Measurements from ENCODE around the gene ACY1. TPM values are rescaled to one million over a fixed set of nuclear protein-coding genes. Genes with fewer than 3 reads are reported as not detected.
A peak's percentile ranks its signal among the peaks of the same experiment; 100 is the strongest.

Gene ACY1
- total and polyA plus RNA-seq, 7 experiments from 2014 or later = 7.8 to 28.3 (median 12.4) TPM

- H3K27ac Mint-ChIP-seq = peak overlapping the region in 8 of 9 donors; percentile 2 to 92 (median 86)
- H3K27me3 Mint-ChIP-seq = no peaks in the 10 kb centered on the region
- peak overlapping the region; percentile 83 for H3K27ac ChIP-seq (ENCODE audit: low read depth, low read length)
- peak overlapping the region; percentile 51 to 99 (median 92) for H3K4me3 Mint-ChIP-seq
- DNase-seq (no peak), ATAC-seq (no peak)
- H3K27me3 ChIP-seq (ENCODE audit: control insufficient read depth in 2 of 2, insufficient read depth in 2 of 2, low read length in 2 of 2) = no peaks in the 10 kb centered on the region
- H3K4me1 Mint-ChIP-seq = peaks cover 18 to 29% (median 22%) of the 10 kb centered on the region in 7 donors
- no peaks in the 10 kb centered on the region for H3K9me3 Mint-ChIP-seq
- peaks cover 0 to 9% (median 0%) of the 10 kb centered on the region in 3 experiments for H3K36me3 ChIP-seq (ENCODE audit: control insufficient read depth in 2 of 3, insufficient read depth in 3 of 3, low read length in 3 of 3)
- peaks cover 10 to 12% of the 10 kb centered on the region in 2 donors for H3K4me1 ChIP-seq (ENCODE audit: control insufficient read depth in 2 of 2, insufficient read depth in 2 of 2, low read length in 2 of 2)
- intact Hi-C loops (cut with micrococcal nuclease) = no loop called here
- ChIA-PET CTCF (interaction anchor here (0.6 to 2.5 kb wide), 5 partner anchors 8 to 12 kb away, joined by 3 to 15 read pairs (median 4); partner anchors contain the start of genes ABHD14A, ABHD14B and RPL29), POLR2A (interaction anchor here (1.3 to 3.4 kb wide), 4 partner anchors 8 to 11 kb away, joined by 5 to 23 read pairs (median 18); partner anchors contain the start of genes ABHD14A, ABHD14B and RPL29)
- no peak overlapping the region for H3K4me3 ChIP-seq (ENCODE audit: low read length)
- H3K36me3 Mint-ChIP-seq = peaks cover 0 to 5% (median 0%) of the 10 kb centered on the region in 5 donors
- H3K9me3 ChIP-seq (ENCODE audit: control insufficient read depth in 2 of 3, low read length in 3 of 3) = no peaks in the 10 kb centered on the region
Observed at GRCh38 chr3:51984269-51984647, 923 bp downstream of the ACY1 start.

DNA sequence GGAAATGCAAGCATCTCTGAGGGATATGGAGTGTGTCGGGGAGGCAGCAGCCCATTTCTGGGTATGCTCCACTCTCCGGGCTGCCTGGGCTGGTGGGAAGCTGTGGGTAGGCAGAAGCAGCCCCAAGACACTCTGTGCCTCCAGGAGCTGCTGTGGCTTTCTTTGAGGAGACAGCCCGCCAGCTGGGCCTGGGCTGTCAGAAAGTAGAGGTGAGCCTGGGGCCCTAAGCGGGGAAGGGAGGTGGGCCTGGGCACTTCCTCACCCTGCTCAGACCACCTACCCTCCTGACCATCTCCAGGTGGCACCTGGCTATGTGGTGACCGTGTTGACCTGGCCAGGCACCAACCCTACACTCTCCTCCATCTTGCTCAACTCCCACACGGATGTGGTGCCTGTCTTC is 1.7 kb downstream of the ACY1 start:
- ChIA-PET POLR2A (interaction anchor here (3.4 kb wide), 1 partner anchor 11 kb away, joined by 23 read pairs; the partner anchor contains the start of gene ABHD14B), CTCF (interaction anchor here (1.0 to 1.6 kb wide), 3 partner anchors 8 to 11 kb away, joined by 3 to 4 read pairs (median 4); partner anchors contain the start of genes ABHD14B and RPL29)
- H3K27ac Mint-ChIP-seq = peak overlapping the region in 6 of 9 donors; percentile 61 to 88 (median 78)
- H3K9me3 Mint-ChIP-seq = no peaks in the 10 kb centered on the region
- peaks cover 0 to 5% (median 0%) of the 10 kb centered on the region in 5 donors for H3K36me3 Mint-ChIP-seq
- intact Hi-C loops (cut with micrococcal nuclease) = no loop called here
- Histone ChIP-seq H3K27ac (ENCODE audit: low read depth, low read length) (peak overlapping the region; percentile 35), H3K27me3 (ENCODE audit: control insufficient read depth in 2 of 2, insufficient read depth in 2 of 2, low read length in 2 of 2) (no peaks in the 10 kb centered on the region), H3K4me3 (ENCODE audit: low read length) (no peak overlapping the region), H3K36me3 (ENCODE audit: control insufficient read depth in 2 of 3, insufficient read depth in 3 of 3, low read length in 3 of 3) (peaks cover 0 to 9% (median 0%) of the 10 kb centered on the region in 3 experiments), H3K9me3 (ENCODE audit: control insufficient read depth in 2 of 3, low read length in 3 of 3) (no peaks in the 10 kb centered on the region), H3K4me1 (ENCODE audit: control insufficient read depth in 2 of 2, insufficient read depth in 2 of 2, low read length in 2 of 2) (peaks cover 10 to 12% of the 10 kb centered on the region in 2 donors)
- peak overlapping the region in 6 of 10 donors; percentile 2 to 85 (median 41) for H3K4me3 Mint-ChIP-seq
- ATAC-seq (no peak), DNase-seq (no peak)
- peaks cover 18 to 29% (median 22%) of the 10 kb centered on the region in 7 donors for H3K4me1 Mint-ChIP-seq
- no peaks in the 10 kb centered on the region for H3K27me3 Mint-ChIP-seq

DNA sequence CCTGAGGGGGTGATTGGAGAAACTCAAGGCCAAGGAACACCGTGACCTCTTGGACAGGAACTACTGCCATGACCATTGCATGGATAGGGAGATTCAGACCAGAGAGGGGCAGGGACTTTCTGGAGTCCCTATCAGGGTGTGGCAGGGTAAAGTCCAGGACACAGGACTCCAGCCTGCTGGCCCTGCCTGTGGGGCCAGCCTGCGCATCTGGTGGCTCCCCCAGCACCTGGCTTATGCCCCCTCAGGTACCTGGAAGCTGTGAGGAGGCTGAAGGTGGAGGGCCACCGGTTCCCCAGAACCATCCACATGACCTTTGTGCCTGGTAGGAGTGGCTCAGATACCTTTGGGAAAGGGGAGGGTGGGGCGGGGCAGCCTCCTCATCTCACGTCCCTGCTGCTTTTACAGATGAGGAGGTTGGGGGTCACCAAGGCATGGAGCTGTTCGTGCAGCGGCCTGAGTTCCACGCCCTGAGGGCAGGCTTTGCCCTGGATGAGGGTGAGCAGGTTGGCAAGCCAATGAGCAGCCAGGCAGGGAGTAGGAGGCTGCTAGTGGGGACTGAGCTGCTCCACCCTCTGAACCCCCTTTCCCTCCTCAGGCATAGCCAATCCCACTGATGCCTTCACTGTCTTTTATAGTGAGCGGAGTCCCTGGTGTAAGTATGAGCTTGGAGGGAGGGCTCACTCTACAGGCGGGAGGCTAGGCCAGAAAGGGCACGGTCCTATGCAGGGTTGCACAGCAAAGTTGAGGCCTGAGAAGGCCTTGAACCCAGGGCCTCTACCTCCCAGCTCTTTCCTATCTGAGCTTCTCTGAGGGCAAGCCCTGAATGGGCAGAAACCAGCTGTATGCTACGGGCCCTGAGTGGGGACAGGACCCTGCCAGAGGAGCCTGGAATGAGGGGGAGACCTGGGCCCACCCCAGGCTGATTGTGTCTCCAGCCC is 2.9 kb downstream of the ACY1 start:
- DNase-seq (no peak), ATAC-seq (no peak)
- intact Hi-C loops (cut with micrococcal nuclease) = no loop called here
- H3K27ac Mint-ChIP-seq = peak overlapping the region in 3 of 9 donors; percentile 16 to 62 (median 38)
- H3K4me3 Mint-ChIP-seq = no peak overlapping the region
- Histone ChIP-seq H3K27ac (ENCODE audit: low read depth, low read length) (no peak overlapping the region), H3K27me3 (ENCODE audit: control insufficient read depth in 2 of 2, insufficient read depth in 2 of 2, low read length in 2 of 2) (no peaks in the 10 kb centered on the region), H3K36me3 (ENCODE audit: control insufficient read depth in 2 of 3, insufficient read depth in 3 of 3, low read length in 3 of 3) (peaks cover 0 to under 1% (median 0%) of the 10 kb centered on the region in 3 experiments), H3K4me3 (ENCODE audit: low read length) (no peak overlapping the region), H3K4me1 (ENCODE audit: control insufficient read depth in 2 of 2, insufficient read depth in 2 of 2, low read length in 2 of 2) (peaks cover 10 to 12% of the 10 kb centered on the region in 2 donors), H3K9me3 (ENCODE audit: control insufficient read depth in 2 of 3, low read length in 3 of 3) (no peaks in the 10 kb centered on the region)
- H3K4me1 Mint-ChIP-seq = peaks cover 15 to 27% (median 19%) of the 10 kb centered on the region in 7 donors
- CTCF ChIA-PET = interaction anchor here (0.9 to 1.3 kb wide), 2 partner anchors 10 to 15 kb away, joined by 3 read pairs; no protein-coding TSS in a partner anchor
- no peaks in the 10 kb centered on the region for H3K27me3 Mint-ChIP-seq
- no peaks in the 10 kb centered on the region for H3K9me3 Mint-ChIP-seq
- peaks cover 0 to 4% (median 0%) of the 10 kb centered on the region in 5 donors for H3K36me3 Mint-ChIP-seq
- POLR2A ChIA-PET = interaction anchor here (0.7 to 1.8 kb wide), 3 partner anchors 9 to 147 kb away, joined by 3 to 5 read pairs (median 3); partner anchors contain the start of gene ABHD14B

GRCh38 chr3:51987568-51987967 is 4.2 kb downstream of the ACY1 start:
- Mint-ChIP-seq H3K27ac (peak overlapping the region in 3 of 9 donors; percentile 6 to 48 (median 32)), H3K27me3 (no peaks in the 10 kb centered on the region), H3K36me3 (peaks cover 0 to 8% (median 0%) of the 10 kb centered on the region in 5 donors), H3K4me3 (no peak overlapping the region), H3K4me1 (peaks cover 11 to 26% (median 16%) of the 10 kb centered on the region in 7 donors), H3K9me3 (no peaks in the 10 kb centered on the region)
- no peak overlapping the region for H3K27ac ChIP-seq (ENCODE audit: low read depth, low read length)
- no peaks in the 10 kb centered on the region for H3K27me3 ChIP-seq (ENCODE audit: control insufficient read depth in 2 of 2, insufficient read depth in 2 of 2, low read length in 2 of 2)
- no peaks in the 10 kb centered on the region for H3K9me3 ChIP-seq (ENCODE audit: control insufficient read depth in 2 of 3, low read length in 3 of 3)
- DNase-seq = no peak
- no peak overlapping the region for H3K4me3 ChIP-seq (ENCODE audit: low read length)
- intact Hi-C loops (cut with micrococcal nuclease) = no loop called here
- ChIA-PET POLR2A (interaction anchor here (1.8 kb wide), 1 partner anchor 14 kb away, joined by 5 read pairs; the partner anchor contains the start of gene ABHD14B), CTCF (interaction anchor here (1.3 kb wide), 1 partner anchor 8 kb away, joined by 3 read pairs; no protein-coding TSS in a partner anchor)
- peaks cover 3 to 5% of the 10 kb centered on the region in 2 donors for H3K4me1 ChIP-seq (ENCODE audit: control insufficient read depth in 2 of 2, insufficient read depth in 2 of 2, low read length in 2 of 2)
- H3K36me3 ChIP-seq (ENCODE audit: control insufficient read depth in 2 of 3, insufficient read depth in 3 of 3, low read length in 3 of 3) = peaks cover 0 to 13% (median 0%) of the 10 kb centered on the region in 3 experiments
- no peak for ATAC-seq

DNA sequence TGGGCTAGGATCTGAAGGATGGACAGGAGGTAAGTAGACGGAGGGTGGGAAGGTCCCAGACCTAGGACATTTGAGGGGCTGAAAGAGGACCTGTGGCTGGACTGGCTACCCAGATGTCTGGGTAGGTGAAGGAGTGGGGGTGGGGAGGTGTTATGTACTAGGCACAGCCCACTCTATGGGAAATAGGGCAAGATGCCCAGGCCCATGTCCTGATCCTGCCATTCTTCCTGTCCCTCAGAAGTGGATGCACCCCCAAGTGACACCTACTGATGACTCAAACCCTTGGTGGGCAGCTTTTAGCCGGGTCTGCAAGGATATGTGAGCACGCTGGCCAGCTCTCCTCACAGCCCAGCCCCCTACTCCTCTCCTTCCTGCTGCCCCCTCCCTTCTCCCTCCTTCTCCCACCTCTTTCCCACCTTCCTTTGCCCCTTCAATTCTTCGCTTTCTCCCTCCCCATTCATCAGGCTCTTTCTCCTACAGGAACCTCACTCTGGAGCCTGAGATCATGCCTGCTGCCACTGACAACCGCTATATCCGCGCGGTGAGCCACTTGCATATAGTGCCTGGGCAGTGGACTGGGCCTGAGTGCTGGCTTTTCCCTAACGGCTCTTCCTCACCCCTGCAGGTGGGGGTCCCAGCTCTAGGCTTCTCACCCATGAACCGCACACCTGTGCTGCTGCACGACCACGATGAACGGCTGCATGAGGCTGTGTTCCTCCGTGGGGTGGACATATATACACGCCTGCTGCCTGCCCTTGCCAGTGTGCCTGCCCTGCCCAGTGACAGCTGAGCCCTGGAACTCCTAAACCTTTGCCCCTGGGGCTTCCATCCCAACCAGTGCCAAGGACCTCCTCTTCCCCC is 5.2 kb downstream of the ACY1 start:
- ChIA-PET CTCF (no interaction called here), POLR2A (no interaction called here)
- DNase-seq = no peak

More for the DNA sequence above, 5.2 kb downstream of the ACY1 start:
- H3K27me3 ChIP-seq (ENCODE audit: control insufficient read depth in 2 of 2, insufficient read depth in 2 of 2, low read length in 2 of 2) = no peaks in the 10 kb centered on the region
- peaks cover 8 to 28% (median 13%) of the 10 kb centered on the region in 7 donors for H3K4me1 Mint-ChIP-seq
- H3K27ac Mint-ChIP-seq = peak overlapping the region in 8 of 9 donors; percentile 1 to 83 (median 27)
- H3K27me3 Mint-ChIP-seq = no peaks in the 10 kb centered on the region
- H3K4me1 ChIP-seq (ENCODE audit: control insufficient read depth in 2 of 2, insufficient read depth in 2 of 2, low read length in 2 of 2) = no peaks in the 10 kb centered on the region
- no peak overlapping the region for H3K4me3 Mint-ChIP-seq
- H3K4me3 ChIP-seq (ENCODE audit: low read length) = no peak overlapping the region
- no peak for ATAC-seq
- peaks cover 0 to 21% (median 0%) of the 10 kb centered on the region in 3 experiments for H3K36me3 ChIP-seq (ENCODE audit: control insufficient read depth in 2 of 3, insufficient read depth in 3 of 3, low read length in 3 of 3)
- no peaks in the 10 kb centered on the region for H3K9me3 Mint-ChIP-seq
- intact Hi-C loops (cut with micrococcal nuclease) = no loop called here
- H3K36me3 Mint-ChIP-seq = peaks cover 0 to 7% (median 0%) of the 10 kb centered on the region in 5 donors
- no peak overlapping the region for H3K27ac ChIP-seq (ENCODE audit: low read depth, low read length)
- H3K9me3 ChIP-seq (ENCODE audit: control insufficient read depth in 2 of 3, low read length in 3 of 3) = no peaks in the 10 kb centered on the region

Data from naive thymus-derived CD4-positive, alpha-beta T cell (primary cell).